IPS DF 6.9 (cell line): Measurements from ENCODE around the gene GPC5.

ENCODE experiments used
- DNase-seq: peaks from one replicate; pipeline ENCODE4 v3.0.0-alpha.2; 2013; ENCODE audit warnings: low read depth, low spot score
- H3K27ac ChIP-seq: one replicate; pipeline ENCODE4 v1.5.1; 2013; ENCODE audit warnings: low read length, control low read depth
- H3K27me3 ChIP-seq: 2 replicates; pipeline ENCODE4 v1.6.1; 2013; ENCODE audit warnings: mild to moderate bottlenecking, low read length; ENCODE audit not compliant: control insufficient read depth, insufficient read depth
- H3K36me3 ChIP-seq: 2 replicates; pipeline ENCODE4 v1.6.1; 2013; ENCODE audit warnings: low read length; ENCODE audit not compliant: control insufficient read depth, insufficient read depth
- H3K4me1 ChIP-seq: 2 replicates; pipeline ENCODE4 v1.6.1; 2013; ENCODE audit warnings: low read length; ENCODE audit not compliant: control insufficient read depth, insufficient read depth
- H3K4me3 ChIP-seq: 2 replicates; pipeline ENCODE4 v1.5.1; 2013; ENCODE audit warnings: mild to moderate bottlenecking, low read length
- H3K9me3 ChIP-seq: 2 replicates; pipeline ENCODE4 v1.6.1; 2013; ENCODE audit warnings: low read length, inconsistent platforms; ENCODE audit not compliant: control insufficient read depth, insufficient read depth
- WGBS: extraction: QIAGEN DNeasy Blood & Tissue Kit; methylation state at CpG from one replicate; pipeline ENCODE4 v1.1.7; 2013; ENCODE audit warnings: mixed read lengths, missing lambda C conversion rate; ENCODE audit not compliant: insufficient read length, insufficient coverage; 5-methylcytosine and 5-hydroxymethylcytosine counted together

Gene GPC5

DNA sequence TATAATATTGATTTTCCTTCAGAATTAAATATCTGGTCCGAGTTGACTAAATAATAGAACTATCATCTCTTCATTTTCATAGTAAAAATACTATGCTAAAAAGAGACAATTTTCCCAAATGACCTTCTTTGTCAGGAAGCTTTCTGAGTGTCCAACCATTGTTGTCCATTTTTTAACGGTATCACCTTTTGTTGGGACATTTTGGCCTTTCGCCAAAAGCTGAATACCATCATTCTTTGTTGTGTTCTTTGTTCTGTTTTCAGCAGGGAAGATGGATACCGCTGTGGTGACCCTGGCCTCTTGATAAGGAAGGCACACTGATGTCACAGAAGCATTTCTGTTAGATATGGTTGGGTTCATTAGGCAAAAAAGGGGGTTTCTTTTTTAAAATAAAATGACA is 1173.8 kb downstream of the GPC5 start:
- WGBS: no CpG with 5 or more reads among the region's 4 CpGs
- no peaks in the 10 kb centered on the region for H3K9me3 ChIP-seq
- DNase-seq: no peak
- H3K27ac ChIP-seq: no peak overlapping the region
- no peaks in the 10 kb centered on the region for H3K36me3 ChIP-seq
- no peaks in the 10 kb centered on the region for H3K27me3 ChIP-seq
- no peak overlapping the region for H3K4me3 ChIP-seq
- H3K4me1 ChIP-seq: no peaks in the 10 kb centered on the region

DNA sequence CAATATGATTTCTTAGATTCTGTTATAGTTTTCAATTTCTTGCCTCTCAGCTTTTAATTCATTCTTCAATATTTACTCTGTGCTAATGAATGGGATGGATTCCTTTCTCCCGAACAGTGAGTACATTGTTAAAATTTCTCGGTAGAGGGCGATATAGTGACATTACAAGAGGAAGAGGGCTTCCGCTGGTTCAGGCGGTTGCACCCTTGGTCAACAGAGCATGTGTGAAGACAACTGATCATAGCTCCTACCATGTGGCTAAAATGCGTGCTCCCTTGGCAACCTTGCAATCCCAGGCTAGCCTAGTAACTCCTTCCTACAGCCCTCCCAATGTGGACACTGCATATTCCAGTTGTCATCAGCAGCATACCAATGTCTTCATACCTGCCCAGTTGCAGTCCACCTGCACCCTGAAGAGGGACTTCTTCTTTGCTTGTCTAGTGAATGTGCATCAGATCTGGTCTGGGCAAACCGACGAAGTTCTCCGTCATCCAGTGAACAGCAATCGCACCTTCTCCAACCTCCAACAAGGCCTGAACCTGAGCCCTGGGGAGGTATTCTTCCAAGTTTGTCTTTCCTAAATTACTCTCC is 1175.1 kb downstream of the GPC5 start:
- H3K9me3 ChIP-seq: no peaks in the 10 kb centered on the region
- no peaks in the 10 kb centered on the region for H3K4me1 ChIP-seq
- H3K27me3 ChIP-seq: no peaks in the 10 kb centered on the region
- no peak overlapping the region for H3K27ac ChIP-seq
- no CpG with 5 or more reads among the region's 10 CpGs for WGBS
- H3K4me3 ChIP-seq: no peak overlapping the region
- H3K36me3 ChIP-seq: no peaks in the 10 kb centered on the region
- DNase-seq: peak; percentile 27

DNA sequence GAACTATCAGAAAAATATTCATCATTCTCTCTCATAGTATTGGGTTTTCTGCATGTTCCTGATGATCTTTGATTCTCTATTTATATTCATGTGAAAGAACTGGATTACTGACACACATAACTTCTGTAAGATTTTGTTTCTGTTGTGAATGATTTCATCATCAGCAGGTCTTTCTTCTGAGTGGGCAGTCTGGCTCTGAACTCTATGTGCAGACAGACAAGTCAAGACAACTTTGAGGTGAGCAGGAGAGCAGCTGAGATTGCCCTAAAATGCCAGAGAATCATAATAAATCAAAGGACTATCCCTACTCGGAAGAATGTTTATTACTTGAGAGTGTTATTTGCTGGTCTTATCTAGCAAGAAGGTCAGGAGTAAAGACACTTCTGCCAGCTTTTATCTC is 1176.1 kb downstream of the GPC5 start:
- no CpG with 5 or more reads among the region's 1 CpG for WGBS
- DNase-seq: no peak
- Histone ChIP-seq H3K4me1 (no peaks in the 10 kb centered on the region), H3K36me3 (no peaks in the 10 kb centered on the region), H3K27me3 (no peaks in the 10 kb centered on the region), H3K4me3 (no peak overlapping the region), H3K9me3 (no peaks in the 10 kb centered on the region), H3K27ac (no peak overlapping the region)

DNA sequence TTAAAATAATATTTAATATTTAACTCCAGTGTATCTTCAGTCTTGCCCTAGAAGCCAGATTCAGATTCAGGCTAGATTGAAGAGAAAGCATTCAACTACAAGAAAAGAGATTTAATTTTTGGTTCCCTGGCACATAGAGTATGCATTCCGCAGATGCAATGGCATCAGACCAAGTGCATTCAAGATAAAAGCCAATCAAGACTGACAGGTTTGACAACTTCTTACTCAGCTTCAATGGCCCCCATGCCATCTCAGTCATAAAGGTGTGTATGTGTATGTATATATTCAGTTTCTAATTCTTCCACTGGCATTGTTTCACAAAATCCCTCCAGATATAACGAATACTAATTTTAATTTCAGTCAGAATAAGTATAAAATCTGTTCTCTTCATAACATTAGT is 1177.4 kb downstream of the GPC5 start:
- Histone ChIP-seq H3K27me3 (no peaks in the 10 kb centered on the region), H3K36me3 (no peaks in the 10 kb centered on the region), H3K27ac (no peak overlapping the region), H3K4me3 (no peak overlapping the region), H3K9me3 (no peaks in the 10 kb centered on the region), H3K4me1 (no peaks in the 10 kb centered on the region)
- no peak for DNase-seq
- WGBS: no CpG with 5 or more reads among the region's 2 CpGs

DNA sequence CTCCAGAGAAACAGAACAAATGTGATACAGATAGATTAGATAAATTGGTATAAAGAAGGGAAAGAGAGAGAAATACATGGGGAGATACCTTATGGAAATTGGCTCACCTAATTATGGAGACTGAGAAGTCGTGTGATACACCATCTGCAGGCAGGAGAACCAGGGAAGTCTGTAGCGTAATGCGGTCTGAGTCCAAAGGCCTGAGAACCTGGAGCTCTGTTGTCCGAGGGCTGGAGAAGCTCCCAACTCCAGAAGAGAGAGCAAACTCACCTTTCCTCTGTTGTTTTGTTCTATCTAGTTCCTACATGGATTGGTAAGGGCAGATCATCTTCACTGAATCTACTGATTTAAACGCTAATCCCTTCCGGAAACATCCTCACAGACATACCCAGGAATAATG is 1179.9 kb downstream of the GPC5 start:
- H3K4me1 ChIP-seq: no peaks in the 10 kb centered on the region
- no CpG with 5 or more reads among the region's 6 CpGs for WGBS
- no peaks in the 10 kb centered on the region for H3K36me3 ChIP-seq
- H3K4me3 ChIP-seq: no peak overlapping the region
- H3K27ac ChIP-seq: no peak overlapping the region
- no peaks in the 10 kb centered on the region for H3K27me3 ChIP-seq
- DNase-seq: no peak
- H3K9me3 ChIP-seq: no peaks in the 10 kb centered on the region

DNA sequence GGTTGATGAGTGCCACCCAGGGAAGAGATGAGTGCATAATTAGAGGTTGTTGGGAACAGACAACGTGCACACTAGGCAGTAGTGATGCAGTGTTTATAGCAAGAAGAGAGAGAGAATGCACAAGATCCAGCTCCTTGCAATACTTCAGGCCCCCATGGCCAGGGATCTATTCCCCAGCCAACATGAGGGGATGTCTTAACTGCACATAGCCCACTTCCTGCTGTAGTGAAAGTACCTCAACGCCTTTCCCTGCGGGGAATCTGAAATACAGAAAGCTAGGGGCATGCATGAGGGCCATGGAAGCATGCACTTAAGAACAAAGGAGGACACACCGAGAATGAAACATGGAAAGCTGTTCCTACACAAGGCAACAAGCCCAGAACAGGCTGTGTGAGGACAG is 1191.5 kb downstream of the GPC5 start:
- Histone ChIP-seq H3K36me3 (no peaks in the 10 kb centered on the region), H3K9me3 (no peaks in the 10 kb centered on the region), H3K27me3 (no peaks in the 10 kb centered on the region), H3K27ac (no peak overlapping the region), H3K4me3 (no peak overlapping the region), H3K4me1 (no peaks in the 10 kb centered on the region)
- no peak for DNase-seq
- no CpG with 5 or more reads among the region's 4 CpGs for WGBS

DNA sequence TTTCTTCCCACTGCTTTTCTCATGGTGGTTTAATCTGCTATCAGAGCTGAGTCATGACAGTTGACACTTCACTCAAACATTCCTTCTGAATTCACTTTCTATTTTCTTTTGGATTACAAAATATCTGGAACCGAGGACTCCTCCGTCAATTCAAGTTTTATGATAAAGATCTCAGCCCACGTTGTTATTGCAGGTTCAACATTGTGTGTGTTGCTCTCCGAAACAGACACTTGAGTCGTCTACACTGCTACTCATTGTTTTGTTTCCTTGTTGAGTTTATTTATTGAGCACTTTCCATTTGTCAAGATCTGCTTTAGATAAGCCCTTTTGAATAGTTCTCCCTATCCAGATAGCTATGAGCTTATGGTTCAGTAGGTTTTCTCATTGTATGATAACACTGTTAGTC is 1192.1 kb downstream of the GPC5 start:
- Histone ChIP-seq H3K9me3 (no peaks in the 10 kb centered on the region), H3K4me3 (no peak overlapping the region), H3K27ac (no peak overlapping the region), H3K36me3 (no peaks in the 10 kb centered on the region), H3K4me1 (no peaks in the 10 kb centered on the region), H3K27me3 (no peaks in the 10 kb centered on the region)
- WGBS: no CpG with 5 or more reads among the region's 5 CpGs
- DNase-seq: no peak

DNA sequence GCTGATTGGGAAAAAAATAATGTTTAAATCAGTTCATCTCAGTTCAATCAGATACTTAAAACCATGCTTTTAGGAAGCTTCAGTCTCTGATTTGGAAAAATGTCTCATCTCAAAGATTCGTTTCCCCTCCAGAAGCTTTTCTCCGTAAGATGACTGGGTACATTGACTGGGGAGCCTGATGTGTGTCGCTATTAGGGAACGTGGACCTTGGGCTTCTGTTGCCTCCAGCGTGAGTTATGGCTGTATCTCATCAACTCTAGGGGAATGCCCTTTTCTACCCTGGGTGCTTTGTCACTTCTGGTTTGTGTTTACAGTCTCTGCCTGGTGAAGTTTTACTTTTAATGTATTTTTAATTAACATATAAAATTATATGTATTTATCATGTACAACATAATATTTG is 1192.7 kb downstream of the GPC5 start:
- Histone ChIP-seq H3K4me3 (no peak overlapping the region), H3K27me3 (no peaks in the 10 kb centered on the region), H3K9me3 (no peaks in the 10 kb centered on the region), H3K27ac (no peak overlapping the region), H3K4me1 (no peaks in the 10 kb centered on the region), H3K36me3 (no peaks in the 10 kb centered on the region)
- no CpG with 5 or more reads among the region's 5 CpGs for WGBS
- no peak for DNase-seq

DNA sequence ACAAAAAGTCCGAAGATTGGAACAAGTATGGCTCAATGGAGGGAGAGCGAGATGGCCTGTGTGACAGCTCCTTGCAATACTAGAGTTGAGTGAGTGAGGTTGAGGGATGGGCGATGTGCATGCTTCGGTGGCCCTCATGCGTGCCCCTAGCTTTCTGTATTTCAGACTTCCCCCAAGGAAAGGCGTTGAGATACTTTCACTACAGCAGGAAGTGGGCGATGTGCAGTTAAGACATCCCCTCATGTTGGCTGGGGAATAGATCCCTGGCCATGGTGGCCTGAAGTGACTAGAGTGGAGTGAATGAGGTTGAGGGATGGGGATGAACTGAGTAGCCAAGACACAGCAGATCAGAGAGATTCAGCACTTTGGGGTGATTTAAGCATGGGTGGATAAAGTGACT is 1194.3 kb downstream of the GPC5 start:
- no peak overlapping the region for H3K4me3 ChIP-seq
- no peak overlapping the region for H3K27ac ChIP-seq
- no peaks in the 10 kb centered on the region for H3K4me1 ChIP-seq
- no peaks in the 10 kb centered on the region for H3K27me3 ChIP-seq
- no CpG with 5 or more reads among the region's 7 CpGs for WGBS
- no peaks in the 10 kb centered on the region for H3K9me3 ChIP-seq
- DNase-seq: no peak
- no peaks in the 10 kb centered on the region for H3K36me3 ChIP-seq

DNA sequence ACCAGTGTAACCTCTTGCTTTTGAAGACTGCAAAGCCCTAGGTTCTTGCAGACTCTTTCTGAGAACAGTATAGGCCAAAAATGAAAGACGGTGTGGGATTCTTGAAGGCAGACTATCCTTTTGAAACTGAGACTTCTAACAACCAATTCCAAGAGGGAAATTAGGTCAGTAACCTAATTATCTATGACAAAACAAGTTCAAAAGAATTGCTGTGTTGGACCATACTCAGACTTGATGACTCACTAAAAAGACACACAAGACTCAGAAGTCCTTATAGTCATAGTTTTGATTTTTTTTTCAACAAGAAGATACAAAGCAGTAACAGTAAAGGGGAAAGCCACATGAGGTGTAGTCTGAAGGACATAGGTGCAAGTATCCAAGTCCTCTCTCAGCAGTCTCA is 1204.1 kb downstream of the GPC5 start:
- H3K4me1 ChIP-seq: no peaks in the 10 kb centered on the region
- no CpG with 5 or more reads among the region's 1 CpG for WGBS
- no peaks in the 10 kb centered on the region for H3K9me3 ChIP-seq
- no peaks in the 10 kb centered on the region for H3K36me3 ChIP-seq
- H3K4me3 ChIP-seq: no peak overlapping the region
- no peak for DNase-seq
- no peaks in the 10 kb centered on the region for H3K27me3 ChIP-seq
- no peak overlapping the region for H3K27ac ChIP-seq

DNA sequence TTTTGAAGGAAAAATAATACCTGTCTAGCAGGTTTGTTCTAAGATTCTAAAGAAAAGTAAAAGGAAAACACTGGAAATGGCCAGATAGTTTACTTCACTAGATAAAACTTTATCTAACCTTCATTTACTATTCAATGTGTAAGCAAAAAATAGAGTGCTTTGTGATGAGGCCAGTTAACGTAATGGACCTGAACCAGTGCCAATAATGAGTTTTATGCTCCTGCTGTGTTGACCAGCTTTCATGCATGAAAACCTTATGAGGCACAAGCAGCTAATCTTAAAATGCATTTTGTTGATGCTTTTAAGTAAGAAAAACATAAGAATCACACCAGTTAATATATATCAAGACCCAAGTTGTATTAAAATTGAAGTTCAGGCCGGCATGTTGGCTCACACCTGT is 1211.0 kb downstream of the GPC5 start:
- Histone ChIP-seq H3K27ac (no peak overlapping the region), H3K36me3 (no peaks in the 10 kb centered on the region), H3K4me1 (no peaks in the 10 kb centered on the region), H3K27me3 (no peaks in the 10 kb centered on the region), H3K4me3 (no peak overlapping the region), H3K9me3 (no peaks in the 10 kb centered on the region)
- WGBS: no CpG with 5 or more reads among the region's 2 CpGs
- no peak for DNase-seq
